GM21723 (cell line): ENCODE data around the gene RNF7.
A peak's percentile ranks its signal among the peaks of the same experiment; 100 is the strongest.
"Not testable (repeated sequence)": the region's sequence is repeated elsewhere in the genome, so short reads cannot be mapped to it uniquely, and the experiment has no call there.

Experiments
- ATAC-seq: cut with Tn5 transposase; IDR thresholded peaks from one replicate; pipeline ENCODE4 v1.9.1; 2021; ENCODE audit warnings: mild to moderate bottlenecking, moderate library complexity; ENCODE audit not compliant: unreplicated experiment

Gene RNF7

DNA sequence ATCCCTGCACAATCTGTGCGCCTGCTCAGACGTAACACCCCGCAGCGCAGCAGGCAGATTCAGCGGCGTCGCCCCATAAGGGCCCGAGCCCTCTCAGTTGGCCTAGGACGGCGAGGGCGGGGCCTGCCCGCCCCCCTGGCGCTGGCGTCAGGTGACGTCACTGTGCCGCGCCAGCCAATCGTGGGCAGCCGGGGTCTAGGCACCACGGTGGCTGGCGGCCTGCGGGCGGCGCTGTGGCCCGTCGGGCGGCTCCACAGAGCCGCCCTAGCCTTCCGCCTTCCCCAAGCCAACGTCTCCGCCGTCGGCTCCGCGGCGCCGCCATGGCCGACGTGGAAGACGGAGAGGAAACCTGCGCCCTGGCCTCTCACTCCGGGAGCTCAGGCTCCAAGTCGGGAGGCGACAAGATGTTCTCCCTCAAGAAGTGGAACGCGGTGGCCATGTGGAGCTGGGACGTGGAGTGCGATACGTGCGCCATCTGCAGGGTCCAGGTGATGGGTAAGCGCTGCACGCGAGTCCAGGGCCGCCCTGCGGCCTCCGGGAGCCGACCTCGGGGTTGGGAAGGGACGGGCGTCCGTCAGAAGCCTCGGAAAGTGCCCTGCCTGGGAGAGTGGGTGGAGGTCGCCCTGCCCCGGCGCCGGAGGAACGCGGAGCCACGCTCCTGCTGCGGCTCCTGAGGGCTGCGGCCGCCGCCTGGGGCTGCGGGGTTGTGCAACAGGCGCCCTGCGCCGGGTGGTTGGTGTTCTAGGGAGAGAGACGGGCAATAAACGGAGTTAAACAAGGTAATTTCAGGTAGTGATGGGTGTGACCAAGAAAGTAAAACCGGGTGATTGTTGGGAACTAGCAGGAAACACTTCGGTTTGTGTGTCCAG, at the start of gene RNF7:
RNF7 (plus strand) TSS at position 277 of the 869 bp plus-strand sequence; CDS start at position 321, 44 bp downstream.
- peak; percentile 92 for ATAC-seq

DNA sequence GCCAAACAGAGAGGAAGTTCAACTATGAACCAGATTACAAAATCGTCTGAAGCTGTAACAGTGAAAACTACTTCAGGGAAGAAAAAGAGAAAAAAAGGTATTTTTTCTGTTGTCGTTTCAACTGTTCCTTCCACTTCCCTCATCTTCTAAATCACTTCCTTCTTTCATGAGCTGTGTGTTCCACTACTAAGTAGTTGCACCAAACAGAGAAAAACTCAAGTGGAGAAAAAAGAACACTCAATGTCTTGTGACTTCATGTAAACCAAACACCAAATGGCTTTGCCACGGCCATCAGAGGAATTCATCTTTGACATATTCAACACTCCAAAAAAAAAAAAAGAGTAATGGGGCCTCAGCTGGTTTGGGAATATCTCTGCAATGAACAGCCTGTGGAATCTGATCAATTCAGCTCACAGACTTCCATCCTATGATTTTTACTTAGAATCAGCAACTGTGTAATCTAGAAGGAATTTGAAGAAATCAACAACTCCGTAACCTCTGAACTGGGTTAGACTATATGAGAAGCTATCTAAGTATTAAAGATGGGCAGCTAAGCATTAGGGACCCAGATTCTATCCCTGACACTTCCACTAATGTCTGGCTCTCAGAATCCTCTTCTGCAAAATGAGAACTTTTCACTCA, 47.5 kb upstream of the RNF7 start:
- ATAC-seq, result no peak

DNA sequence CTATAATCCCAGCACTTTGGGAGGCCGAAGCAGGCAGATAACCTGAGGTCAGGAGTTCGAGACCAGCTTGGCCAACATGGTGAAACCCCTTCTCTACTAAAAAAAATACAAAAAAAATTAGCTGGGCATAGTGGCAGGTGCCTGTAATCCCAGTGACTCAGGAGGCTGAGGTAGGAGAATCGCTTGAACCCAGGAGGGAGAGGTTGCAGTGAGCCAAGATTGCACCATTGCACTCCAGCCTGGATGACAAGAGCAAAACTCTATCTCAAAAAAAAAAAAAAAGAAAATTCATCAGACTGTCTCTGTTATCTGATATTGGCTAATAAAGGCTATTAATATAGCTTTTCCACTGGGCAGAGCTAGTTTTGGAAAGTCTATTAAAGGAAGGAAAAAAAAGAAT, 46.6 kb upstream of the RNF7 start:
- not testable (repeated sequence) for ATAC-seq

DNA sequence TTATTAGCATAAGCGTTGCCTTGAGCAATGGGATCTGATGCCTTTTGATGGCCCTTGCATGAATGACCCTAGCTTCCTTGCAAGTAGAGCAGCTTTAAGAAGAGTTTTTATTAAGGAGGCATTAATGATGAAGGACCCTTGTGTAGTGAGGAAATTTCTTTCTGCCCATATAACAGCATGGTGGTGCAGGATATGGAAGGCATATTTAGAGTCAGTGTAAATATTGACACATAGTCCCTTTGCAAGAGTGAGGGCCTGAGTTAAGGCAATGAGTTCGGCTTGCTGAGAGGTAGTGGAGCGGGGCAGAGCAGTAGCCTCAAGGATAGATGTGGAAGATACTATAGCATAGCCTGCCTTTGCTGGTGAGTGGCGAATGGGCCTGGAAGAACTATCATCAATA, 45.1 kb upstream of the RNF7 start:
- not testable (repeated sequence) for ATAC-seq

DNA sequence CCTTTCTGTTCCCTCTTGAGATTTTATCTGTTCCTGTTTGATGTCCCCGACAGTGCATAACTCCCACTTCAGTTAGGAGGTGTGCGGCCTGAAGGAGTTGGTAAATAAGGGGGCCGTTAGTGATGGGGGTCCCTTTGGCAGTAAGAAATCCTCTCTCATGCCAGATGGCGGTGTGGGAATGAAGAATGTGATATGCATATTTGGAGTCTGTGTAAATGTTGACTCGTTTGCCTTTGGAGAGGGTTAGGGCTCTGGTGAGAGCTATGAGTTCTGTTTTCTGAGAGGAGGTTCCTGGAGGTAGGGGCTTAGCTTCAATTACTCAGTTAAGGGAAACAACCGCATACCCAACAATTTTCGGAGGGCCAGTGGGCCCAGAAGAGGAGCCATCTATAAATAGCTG, 38.8 kb upstream of the RNF7 start:
- ATAC-seq, result no peak

DNA sequence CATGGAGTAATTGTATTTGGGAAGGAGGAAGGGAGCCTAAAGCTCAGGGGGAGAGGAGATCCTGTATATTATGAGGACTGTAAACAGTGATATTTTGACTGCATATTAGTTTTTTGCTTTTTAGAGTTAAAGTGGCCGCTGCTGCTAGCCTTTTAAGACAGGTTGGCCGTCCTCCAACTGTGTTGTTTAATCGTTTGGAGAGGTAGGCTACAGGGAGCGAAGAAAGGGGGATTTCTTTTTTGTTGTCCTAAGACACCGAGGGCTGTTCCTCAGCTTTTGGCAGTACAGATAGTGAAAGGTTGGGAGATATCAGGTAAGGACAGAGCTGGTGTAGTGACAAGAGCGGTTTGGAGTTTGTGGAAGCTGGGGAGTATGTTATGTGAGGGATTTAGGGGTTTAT, 38.2 kb upstream of the RNF7 start:
- ATAC-seq, result no peak

DNA sequence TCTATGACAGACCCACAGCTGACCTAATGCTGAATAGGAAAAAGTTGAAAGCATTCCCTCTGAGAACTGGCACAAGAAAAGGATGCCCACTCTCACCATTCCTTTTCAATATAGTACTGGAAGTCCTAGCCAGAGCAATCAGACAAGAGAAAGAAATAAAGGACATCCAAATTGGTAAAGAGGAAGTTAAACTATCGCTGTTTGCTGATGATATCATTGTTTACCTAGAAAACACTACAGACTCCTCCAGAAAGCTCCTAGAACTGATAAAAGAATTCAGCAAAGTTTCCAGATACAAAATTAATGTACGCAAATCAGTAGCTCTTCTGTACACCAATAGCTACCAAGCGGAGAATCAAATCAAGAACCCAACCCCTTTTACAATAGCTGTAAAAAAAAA, 34.7 kb upstream of the RNF7 start:
- not testable (repeated sequence) for ATAC-seq

DNA sequence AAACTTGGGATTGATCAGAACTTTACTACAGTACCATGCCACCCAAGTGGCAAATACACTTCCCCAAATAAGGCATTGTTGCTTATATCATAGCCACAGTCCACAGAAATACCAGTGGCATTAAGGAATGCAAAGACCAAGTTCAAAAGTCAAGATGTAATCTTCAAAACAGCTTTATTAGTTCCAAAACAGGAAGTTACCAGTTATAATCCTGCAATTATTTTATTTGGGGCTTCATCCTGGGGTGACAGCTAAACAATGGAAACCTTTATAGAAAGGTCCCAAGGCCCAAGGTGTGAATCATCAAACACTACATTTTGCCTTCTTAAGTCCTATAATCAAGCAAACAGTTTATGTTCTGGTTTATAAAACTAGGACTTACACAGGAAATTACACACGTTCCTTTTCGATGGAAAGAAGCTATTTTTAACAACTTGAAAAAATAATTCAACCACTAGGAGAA, 30.3 kb upstream of the RNF7 start:
- no peak for ATAC-seq

DNA sequence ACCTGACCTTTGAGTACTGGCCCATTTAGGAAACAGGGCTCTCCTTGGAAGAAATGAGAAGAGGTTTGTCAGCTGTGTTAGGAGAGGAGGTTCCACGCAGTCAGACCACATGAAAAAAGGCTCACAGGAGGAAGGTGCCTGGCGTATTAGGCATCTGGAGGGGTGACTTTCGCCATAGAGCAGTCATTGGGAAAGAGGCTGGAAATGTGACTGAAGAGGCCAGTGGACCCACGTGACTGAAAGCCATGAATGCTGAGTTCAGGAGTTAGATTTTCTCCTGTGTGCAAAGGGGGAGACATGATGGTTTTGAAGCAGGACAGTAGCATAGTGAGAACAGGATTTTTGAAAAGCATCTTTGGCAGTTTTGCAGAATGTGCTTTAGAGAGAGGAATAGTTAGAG, 29.7 kb upstream of the RNF7 start:
- no peak for ATAC-seq

DNA sequence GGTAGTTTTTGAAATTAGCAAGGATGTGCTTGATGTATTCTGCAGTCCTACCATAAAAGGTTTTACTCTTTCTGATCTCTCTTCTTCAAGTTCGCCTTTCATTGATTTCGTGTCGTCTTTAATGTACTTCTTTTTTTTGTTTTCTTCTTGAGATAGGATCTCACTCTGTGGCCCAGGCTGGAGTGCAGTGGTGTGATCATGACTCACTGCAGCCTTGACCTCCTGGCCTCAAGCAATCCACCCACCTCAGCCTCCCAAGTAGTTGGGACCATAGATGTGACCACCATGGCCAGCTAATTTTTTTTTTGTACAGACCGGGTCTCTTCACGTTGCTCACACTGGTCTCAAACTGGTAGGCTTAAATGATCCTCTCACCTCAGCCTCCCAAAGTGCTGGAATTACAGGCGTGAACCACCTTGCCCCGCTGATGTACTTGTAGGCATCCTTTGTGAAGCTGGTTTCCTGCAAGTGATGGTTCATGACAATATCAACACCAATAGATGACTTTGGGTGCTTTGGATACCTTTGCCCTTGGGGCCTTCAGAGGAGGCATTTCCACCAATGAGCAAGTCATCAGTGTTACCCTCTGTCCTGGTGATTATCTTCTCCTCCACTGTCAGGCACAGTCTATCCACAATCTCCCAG, 28.9 kb upstream of the RNF7 start:
- no peak for ATAC-seq

DNA sequence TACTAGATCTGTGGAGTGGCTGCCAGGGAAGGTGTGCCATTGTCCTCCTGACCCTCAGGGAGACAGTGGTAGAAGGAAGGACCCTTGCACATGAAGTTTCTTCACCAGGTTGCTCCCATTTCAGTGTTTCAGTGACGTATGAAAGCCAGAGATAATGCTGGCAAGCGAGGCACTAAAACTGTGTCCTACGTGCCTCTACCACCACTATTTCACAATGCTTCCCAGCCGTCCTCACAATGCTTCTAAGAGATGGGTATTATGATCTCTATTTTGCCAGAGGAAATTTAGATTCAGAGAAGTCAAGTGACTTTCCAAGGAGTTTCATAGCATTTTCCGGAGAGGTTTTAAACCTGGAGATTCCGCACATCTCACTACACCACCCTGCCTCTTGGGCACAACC, 28.0 kb upstream of the RNF7 start:
- ATAC-seq, result no peak

DNA sequence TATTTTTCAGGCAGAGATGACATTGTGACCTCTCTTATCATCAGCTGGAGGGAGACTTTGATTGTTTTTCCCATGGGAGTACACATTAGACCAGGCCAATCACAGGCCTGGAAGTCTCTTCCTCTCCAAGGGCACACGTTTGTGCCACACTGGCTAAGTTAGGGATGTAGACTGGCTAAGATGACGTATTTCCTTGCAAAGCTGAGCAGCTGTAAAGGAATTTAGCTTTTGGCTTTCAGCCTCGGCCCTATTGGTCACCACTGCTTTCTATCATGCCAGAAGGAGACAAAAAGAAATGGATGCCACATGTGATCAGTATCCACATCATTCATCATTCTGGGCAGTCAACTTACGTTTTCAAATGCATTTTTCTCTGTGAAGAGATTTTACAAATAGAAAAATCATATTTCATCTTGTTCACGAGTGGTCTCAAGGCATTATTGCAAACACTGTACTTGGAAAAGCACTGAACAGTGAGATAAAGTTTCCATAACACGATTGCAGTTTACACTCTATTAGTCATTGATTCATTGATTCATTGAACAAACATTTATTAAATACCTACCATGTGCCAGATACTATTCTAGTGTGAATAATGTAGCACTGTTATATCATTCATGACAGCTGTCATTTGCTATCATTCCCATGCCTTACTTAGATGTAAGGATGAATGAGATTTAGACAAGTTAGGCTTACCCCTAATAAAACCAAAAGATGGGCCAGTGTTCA, 27.0 kb upstream of the RNF7 start:
- no peak for ATAC-seq

DNA sequence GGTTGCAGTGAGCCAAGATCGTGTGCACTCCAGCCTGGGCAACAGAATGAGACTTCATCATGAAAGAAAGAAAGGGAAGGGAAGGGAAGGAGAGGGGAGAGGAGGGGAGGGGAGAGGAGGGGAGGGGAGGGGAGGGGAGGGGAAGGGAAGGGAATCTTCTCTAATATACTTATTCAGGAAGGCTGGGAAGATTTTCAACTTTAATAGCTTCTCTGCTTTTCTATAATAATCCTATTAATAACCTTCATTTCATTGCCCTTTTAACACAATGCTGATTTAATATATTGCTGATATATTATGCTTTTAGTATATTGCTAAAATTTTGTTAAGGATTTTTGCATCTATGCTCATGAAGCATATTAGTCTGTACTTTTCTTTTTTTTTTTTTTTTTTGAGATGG, 23.4 kb upstream of the RNF7 start:
- no peak for ATAC-seq

DNA sequence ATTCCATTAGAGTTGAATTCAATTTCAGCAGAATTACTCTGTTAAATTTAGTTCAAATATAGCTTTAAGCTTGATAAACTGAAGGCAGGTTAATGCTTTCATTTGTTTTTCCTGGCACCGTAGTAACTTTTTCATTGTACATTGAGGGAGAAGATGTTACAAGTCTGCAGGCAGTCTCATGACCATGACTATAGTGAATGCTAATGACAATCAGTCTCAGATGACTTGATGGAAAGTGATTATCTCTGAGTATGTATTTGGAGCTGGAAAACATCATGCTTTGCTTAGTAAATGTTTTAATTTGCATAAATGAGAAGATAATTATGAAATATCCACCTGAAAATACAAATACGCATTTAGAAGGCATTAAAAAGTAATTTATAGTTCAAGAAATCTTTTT, 16.0 kb upstream of the RNF7 start:
- no peak for ATAC-seq

DNA sequence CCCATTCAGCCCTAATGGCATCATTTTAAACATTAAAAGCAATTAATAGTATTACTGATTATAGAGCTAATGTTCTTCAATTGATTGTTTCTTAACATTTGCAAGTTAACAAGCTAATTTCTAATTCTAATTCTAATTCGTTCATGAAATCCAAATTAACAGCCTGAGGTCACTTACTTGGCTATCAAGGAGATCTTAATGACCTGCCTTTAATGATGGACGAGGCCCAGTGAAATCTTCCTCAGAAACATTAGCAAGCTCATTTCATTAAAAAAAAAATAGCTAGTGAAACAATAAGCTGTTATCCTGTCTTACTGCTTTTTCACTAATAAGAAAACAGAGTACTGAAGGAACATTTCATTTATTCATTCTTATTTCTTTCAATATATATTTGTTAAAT, 15.4 kb upstream of the RNF7 start:
- no peak for ATAC-seq

DNA sequence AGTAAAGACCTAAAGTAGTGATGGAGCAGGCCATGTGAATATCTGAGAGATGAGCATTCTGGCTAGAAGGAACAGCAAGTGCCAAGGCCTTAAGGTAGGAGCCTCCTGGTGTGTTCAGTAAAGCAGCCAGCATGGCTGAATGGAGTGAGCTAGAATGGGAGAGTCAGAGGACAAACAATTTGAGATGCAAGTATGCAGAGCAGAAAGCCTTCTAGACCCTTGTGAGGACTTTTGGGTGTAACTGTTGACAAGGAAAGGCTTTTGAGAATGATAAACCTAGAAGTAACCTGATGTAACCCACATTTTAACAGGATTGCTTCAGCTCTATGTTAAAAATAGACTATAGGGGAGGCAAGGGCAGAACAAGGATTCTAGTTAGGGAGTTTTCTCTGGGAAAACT, 14.8 kb upstream of the RNF7 start:
- no peak for ATAC-seq

DNA sequence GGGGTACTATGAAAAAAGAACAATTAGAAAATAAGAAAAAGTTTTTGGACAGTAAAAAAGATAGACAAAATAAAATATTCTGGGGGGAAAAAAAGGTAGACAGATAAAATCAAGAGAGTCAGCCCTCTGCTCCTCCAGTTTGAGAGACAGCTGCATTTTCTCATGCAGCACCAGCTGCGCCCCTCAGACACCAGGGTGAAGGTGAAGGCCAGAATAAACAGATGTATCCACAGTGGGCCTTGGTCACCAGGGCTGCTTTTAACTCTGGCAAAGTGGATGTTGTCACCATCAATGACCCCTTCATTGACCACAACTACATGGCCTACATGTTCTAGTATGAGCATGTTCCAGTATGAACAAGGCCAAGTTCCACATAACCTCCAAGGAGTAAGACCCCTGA, 13.9 kb upstream of the RNF7 start:
- ATAC-seq, result no peak

DNA sequence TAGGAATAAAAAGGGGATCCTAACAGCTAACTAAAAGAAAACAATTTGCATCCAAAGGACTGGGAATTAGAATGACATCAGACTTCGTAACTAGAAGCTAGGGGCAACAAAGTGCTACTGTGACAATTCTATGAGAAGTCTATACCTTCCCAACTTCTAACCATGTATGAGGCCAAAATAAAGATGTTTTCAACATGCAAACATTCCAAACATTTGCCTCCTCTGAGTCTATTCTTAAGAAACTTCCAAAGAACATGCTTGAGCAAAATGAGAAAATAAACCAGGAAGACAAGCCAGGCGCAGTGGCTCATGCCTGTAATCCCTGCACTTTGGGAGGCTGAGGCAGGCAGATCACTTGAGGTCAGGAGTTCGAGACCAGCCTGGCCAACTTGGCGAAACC, 13.1 kb upstream of the RNF7 start:
- ATAC-seq, result no peak

DNA sequence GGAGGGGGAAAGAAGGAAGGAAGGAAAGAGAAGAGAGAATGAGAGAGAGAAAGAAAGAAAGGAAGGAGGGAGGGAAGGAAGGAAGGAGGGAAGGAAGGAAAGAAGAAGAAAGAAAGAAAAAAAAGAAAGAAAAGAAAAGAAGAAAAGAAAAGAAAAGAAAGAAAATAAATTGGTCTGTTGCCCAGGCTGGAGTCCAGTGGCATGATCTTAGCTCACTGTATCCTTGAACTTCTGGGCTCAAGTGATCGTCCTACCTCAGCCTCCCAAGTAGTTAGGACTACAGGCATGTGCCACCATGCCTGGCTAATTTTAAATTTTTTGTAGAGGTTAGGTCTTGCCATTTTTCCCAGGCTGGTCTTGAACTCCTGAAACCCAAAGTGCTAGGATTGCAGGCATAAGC, 11.6 kb upstream of the RNF7 start:
- ATAC-seq, result no peak

DNA sequence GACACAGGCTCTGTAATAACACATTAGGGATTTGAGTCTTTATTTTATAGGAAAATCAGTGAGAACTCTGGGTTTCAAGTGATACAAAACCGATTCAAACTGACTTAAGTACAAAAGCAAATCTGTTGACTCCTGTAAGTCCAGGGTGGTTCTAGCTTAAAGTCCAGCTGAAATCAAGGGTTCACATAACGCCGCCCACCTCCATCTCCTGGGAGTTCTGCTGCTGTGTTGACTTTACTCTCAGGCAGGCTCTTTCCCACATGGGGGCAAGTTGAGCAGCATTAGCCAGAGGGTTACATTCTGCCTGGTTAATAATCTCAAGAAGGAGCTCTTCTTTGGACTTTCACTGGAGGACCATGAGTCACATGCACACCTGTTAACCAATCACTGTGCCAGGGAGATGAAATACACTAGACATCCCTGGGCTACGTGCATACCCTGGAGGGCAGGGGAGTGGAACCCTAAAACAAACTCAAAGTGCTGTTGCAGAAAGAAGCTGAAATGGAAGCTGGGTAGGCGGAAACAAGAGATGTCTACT, 9.7 kb upstream of the RNF7 start:
- no peak for ATAC-seq

DNA sequence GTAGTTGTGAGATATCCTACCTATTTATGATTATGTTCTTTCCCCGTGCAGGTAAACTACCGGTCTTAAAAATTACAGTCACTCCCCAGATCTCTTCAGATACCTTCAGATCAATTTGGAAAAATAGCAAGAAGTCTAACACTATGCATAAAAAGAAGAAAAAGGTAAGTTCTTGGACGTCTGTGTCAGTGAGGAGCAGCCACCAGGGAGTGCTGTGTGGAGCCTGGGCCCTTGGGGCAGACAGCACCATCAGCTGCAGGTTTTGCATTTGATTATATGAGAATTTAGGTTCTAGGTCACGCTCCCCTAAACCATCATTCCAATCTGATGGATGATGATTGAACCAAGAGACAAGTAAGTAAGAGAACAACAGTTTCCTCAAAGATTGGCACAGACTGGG, 8.9 kb upstream of the RNF7 start:
- ATAC-seq, result no peak
